Measurements from ENCODE around the gene PDZD7.
"Not testable (repeated sequence)": the region's sequence is repeated elsewhere in the genome, so short reads cannot be mapped to it uniquely, and the experiment has no call there.

The PDZD7 gene

GRCh38 chr10:101036726-101037125 lies 5.8 kb upstream of the PDZD7 start:
- DNase-seq, result no peak

- DNase-seq, result no peak
Observed at GRCh38 chr10:101035916-101036702, 5.2 kb upstream of the PDZD7 start.

GRCh38 chr10:101035314-101035713 lies 4.4 kb upstream of the PDZD7 start:
- no peak for DNase-seq

- not testable (repeated sequence) for DNase-seq
Observed at GRCh38 chr10:101034404-101034803, 3.5 kb upstream of the PDZD7 start.

GRCh38 chr10:101033276-101033675 lies 2.3 kb upstream of the PDZD7 start:
- DNase-seq, result no peak

DNA sequence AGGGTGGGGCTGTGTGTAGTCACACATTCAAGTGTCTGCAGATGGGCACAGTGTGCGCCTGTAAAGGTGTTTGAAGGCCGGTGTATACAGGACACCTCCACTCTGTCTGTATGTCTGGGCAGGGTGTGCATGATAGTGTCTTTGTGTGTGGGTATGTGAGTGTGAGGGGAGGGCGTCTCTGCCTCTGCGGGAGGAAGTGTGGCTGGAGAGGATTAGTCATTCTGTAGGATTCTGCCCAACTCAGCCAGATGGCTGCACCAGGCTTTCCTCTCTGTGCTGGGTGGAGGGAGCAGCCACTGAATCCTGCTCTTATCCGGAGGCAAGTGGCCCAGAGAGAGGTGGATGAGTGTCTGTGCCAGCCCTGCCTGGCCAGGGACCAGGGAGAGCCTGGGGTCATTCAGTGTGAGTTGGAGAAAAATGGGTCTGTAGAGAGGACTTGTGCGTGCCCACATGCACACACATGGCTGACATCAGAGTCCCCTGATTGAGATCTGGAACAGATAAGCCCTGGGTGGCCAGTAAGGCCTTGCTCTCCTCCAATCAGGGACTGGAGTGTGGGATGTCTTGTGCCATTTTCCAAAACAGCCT lies 1.8 kb upstream of the PDZD7 start:
- DNase-seq, result no peak

DNA sequence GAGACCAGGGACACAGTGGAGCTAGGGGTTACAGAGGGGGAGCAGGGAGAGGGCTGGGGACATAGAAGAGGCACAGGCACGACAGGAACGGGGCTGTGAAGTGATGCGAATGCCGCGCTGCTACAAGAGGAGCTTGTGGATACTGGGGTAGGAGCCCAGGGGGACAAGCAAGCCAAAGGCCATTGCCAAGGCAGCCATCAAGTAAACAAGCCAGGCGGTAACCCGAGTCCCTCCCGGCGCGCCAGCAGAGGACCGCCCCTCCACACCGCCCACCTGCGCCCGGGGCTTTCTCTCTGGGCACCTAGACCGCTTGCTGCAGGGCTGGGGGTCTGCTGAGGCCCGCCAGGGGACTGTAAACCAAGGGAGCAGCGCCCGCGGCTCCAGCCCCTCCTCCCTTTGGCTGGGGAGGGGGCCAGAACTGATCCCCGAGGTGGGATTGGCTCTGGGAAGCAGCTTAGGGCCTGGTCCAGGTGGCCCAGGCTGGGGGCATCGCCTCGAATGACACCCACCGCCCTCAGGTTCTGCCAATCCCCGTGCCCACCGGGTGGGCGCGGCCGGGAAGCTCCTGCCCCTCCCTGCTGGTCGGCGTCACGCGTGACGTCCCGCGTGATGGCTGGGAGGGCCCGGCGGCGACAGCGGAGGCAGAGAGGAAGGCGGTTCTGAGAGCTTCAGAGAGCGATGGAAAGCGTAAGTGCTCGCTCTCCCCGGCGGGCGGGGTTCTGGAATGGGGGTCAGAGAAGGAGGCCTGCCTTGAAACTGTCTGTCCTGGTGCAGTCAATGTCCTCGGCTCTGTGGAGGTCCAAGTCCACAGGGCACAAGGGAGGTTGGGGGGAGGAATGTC lies 1.1 kb upstream of the PDZD7 start:
- DNase-seq, result peak; percentile 37

- no peak for DNase-seq
Observed at GRCh38 chr10:101030496-101031127, 317 bp downstream of the PDZD7 start.

DNA sequence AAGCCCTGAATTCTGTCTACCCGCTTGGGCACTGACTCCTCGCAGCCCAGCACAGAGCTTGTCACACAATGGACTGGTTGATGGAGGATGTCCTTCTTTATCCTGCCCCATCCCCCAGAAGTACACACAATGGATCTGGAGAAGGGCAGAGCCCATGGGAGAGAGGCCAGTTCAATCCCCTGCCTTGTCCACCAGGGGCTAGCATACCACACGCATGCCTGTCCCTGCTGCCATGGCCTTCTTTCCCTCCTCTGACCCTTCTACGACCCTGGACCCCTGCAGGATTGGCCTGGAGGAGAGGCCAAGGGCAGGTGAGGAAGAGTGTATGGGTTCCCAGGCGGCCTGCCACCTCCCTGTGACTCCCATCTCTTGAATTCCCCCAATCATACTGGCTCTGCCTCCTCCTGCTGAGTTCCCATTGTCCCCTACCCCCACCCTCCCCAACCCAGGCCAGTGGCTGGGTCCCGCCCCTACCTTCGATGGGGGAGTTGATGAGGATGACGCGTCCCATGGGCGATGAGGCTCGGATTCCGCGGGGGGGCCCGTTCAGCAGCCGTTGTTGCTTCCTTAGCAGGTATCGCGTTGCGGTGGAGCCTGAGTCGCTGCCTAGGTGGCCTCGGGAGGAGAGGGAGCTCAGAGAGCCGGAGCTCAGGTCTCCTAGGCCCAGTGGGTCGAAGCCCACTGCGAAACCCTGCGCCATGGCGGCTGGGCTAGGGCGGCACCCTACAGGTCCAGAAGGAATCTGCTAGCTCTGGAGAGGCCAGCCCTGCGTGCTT lies 1.2 kb downstream of the PDZD7 start:
- no peak for DNase-seq

GRCh38 chr10:101028446-101029337 lies 2.2 kb downstream of the PDZD7 start:
- DNase-seq, result no peak

DNA sequence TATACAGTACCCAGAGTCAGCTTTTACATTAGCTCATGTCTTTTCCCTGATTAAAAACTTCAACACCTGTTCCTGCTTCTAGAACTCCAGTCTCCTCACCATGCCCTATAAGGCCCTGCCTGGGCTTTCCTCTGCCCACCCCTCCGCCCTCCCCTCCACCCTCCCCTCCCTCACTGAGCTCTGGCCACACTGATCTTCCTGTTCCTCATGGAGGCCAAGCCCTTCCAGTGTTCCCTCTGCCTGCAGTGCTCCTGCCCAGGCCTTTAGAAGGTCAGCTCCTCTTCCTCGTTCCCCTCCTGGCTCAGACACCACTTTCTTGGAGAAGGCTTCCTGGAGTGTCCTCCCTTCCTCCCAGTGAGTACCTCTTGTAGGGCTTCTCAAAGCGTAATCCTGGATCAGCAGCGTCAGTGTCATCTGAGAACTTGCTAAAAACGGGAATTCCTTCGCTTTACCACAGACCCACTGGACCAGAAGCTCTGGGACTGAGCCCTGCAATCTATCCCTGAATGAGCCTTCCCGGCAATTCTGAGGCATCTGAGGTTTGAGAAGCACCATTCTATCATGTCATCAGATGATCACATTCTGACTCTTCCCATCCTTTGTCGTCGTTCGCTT lies 3.7 kb downstream of the PDZD7 start:
- DNase-seq, result no peak

GRCh38 chr10:101022967-101023705 lies 7.8 kb downstream of the PDZD7 start:
- no peak for DNase-seq

DNA sequence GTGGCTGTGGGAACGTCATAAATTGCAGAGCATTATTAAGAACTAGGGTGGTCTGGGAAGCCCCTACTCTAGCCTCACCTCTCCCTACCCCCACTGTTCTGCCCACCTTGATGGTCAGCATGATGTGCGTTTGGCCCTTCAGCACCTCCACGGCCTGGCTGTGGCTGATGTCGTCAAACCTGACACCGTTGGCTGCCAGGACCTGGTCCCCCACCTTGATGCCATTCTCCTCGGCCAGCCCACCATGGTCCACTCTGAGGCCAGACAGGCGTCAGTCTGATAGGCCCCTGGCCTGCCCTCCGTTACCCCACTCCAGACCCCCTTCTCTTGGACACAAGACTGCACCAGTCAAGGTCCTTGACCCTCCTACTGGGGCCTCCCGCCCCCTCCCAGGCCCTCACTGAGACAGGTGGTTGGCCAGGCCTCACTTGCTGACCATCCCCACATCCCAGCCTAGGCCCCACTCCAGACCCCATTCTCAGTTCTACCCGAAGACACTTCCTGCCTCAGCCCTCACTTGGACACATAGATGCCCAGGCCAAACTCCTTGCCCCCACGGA lies 9.2 kb downstream of the PDZD7 start:
- no peak for DNase-seq

- no peak for DNase-seq
Observed at GRCh38 chr10:101021239-101021638, 9.7 kb downstream of the PDZD7 start.

- no peak for DNase-seq
Observed at GRCh38 chr10:101020427-101021075, 10.4 kb downstream of the PDZD7 start.

- no peak for DNase-seq
Observed at GRCh38 chr10:101019440-101019703, 11.6 kb downstream of the PDZD7 start.

DNA sequence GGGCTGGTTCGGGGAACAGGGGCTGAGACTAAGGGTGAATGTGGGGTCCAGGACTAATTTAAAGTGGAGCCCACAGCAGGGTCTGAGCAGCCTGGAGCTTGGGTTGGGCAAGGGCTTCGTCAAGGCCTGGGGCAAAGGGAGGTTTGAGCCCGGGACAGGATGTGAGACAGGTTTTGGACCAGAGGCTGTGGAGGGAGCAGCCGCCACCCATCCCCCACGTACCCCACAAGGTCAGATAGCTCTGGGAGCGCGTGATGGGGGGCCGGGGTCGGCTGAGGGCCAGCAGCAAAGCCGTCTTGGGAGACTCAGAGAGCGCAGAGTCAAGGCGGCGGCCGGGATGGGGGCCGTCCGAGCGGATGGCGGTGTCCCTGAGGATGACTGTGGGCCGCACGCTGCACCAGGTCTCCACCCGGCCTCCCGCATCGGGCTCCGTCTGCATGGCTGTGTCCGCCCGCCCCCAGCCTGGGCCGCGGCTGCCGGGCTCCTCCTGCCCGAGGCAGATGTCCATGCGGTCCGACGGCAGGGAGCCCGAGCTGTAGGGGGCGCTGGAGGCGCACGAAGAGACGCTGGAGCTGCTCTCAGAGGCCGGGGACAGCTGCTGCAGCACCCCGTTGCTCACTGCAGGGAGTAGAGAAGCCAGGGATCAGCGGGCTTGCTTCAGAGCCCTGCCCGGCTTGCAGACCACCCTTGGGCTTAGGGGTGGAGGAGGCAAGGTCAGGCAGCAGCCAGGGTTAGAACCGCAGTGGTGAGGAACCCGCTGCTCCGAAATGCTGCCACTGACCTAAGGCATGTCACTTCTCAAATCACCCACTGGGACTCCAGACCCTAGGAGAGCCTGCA lies 12.1 kb downstream of the PDZD7 start:
- peak; percentile 76 for DNase-seq

DNA sequence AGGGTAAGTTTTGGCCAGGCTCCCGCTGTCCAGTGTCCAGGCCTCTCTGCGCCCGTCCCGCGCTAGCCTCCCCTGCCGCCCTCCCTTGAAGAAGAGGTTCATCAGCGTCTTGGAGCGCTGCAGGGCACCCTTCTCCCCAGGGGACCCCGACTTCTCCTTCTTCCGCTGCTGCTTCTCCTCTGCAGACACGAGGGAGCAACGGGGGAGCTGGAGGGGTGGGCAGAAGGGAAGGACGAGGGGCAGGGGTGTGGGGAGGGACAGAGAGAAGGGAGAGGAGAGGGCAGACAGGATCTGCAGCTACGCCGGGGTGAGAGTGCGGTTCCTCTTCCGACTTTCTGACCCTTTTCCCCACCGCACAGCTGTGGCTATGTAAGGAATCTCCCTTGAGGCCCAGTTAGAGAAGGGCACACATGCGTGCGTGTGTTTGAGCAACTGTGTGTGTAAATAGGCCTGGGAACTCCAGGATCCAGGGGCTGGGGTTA lies 12.8 kb downstream of the PDZD7 start:
- DNase-seq, result no peak

GRCh38 chr10:101016814-101017213 lies 14.1 kb downstream of the PDZD7 start:
- DNase-seq, result no peak
